HG02970 (cell line): ENCODE measurements around the gene ERBB4.

Experiments used
- ATAC-seq: cut with Tn5 transposase; IDR thresholded peaks from one replicate; pipeline ENCODE4 v1.9.1; 2021; ENCODE audit warnings: mild to moderate bottlenecking, moderate library complexity, moderate number of reproducible peaks; ENCODE audit not compliant: unreplicated experiment, low FRiP score

The ERBB4 gene

GRCh38 chr2:211344289-211344688 is 1194.3 kb downstream of the ERBB4 start:
- ATAC-seq, result no peak

- ATAC-seq, result no peak
Measured at GRCh38 chr2:211333377-211333776, 1205.2 kb downstream of the ERBB4 start.

GRCh38 chr2:211331736-211332135 is 1206.9 kb downstream of the ERBB4 start:
- ATAC-seq, result no peak

- no peak for ATAC-seq
Measured at GRCh38 chr2:211329882-211330281, 1208.7 kb downstream of the ERBB4 start.

- no peak for ATAC-seq
Measured at GRCh38 chr2:211329421-211329820, 1209.2 kb downstream of the ERBB4 start.

- no peak for ATAC-seq
Measured at GRCh38 chr2:211328126-211328525, 1210.5 kb downstream of the ERBB4 start.
